ENCODE data around the gene SEC24A. TPM values are rescaled to one million over a fixed set of nuclear protein-coding genes. Genes with fewer than 3 reads are reported as not detected.
"Not testable (repeated sequence)": the region's sequence is repeated elsewhere in the genome, so short reads cannot be mapped to it uniquely, and the experiment has no call there.

Gene SEC24A
- total RNA-seq: 10 to 100 TPM; 19.2 to 45.4 (median 26.8) TPM

GRCh38 chr5:134648425-134649162 lies at the start of gene SEC24A:
TSS of gene SEC24A (plus strand) at chr5:134648785. CDS start at chr5:134649077, 292 bp downstream.
- H3K4me1 ChIP-seq (replicated peaks in 1 of 2): peaks cover 3 to 8% of the 10 kb centered on the region in 2 donors
- ATAC-seq (replicated peaks in 6 of 8): peak; percentile 78 to 96 (median 94)
- peak within 1 kb of the TSS; percentile 96 to 99 for H3K27ac ChIP-seq
- in situ Hi-C loops (cut with MboI; ENCODE audit: low pct_unique_long_range_greater_than_20kb in 2 of 9, low sequenced_read_pairs in 9 of 9, unreplicated experiment in 9 of 9): no loop called here
- H3K4me3 ChIP-seq: peak within 1 kb of the TSS; percentile 72 to 97 (median 94)
- WGBS, 10 experiments: 0% methylated on average over 1 to 22 of the region's 69 CpGs; no CpG with 5 or more reads in 3 of the 10 experiments

DNA sequence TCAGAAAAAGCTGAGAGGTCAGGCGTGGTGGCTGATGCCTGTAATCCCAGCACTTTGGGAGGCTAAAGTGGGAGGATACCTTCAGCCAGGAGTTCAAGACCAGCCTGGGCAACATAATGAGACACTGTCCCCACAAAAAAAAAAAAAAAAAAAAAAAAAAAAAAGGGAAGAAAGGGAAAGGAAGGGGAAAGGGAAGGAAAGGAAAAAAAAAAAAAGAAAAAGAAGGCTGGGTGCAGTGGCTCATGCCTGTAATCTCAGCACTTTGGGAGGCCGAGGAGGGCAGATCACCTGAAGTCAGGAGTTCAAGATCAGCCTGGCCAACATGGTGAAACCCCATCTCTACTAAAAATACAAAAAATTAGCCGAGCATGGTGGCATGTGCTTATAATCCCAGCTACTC lies 48.8 kb upstream of the SEC24A start:
- not testable (repeated sequence) for H3K27ac ChIP-seq; H3K4me3 ChIP-seq; ATAC-seq (replicated peaks in 6 of 8); H3K4me1 ChIP-seq (replicated peaks in 1 of 2)
- WGBS, 10 experiments: 86 to 100% (median 92%) methylated on average over 1 to 3 of the region's 3 CpGs; no CpG with 5 or more reads in 1 of the 10 experiments
- in situ Hi-C loops (cut with MboI; ENCODE audit: low pct_unique_long_range_greater_than_20kb in 2 of 9, low sequenced_read_pairs in 9 of 9, unreplicated experiment in 9 of 9): loop anchor here in 3 of 9 experiments (10.0 to 25.0 kb wide), 4 partner anchors 213 to 413 kb away; partner anchors contain the start of gene SKP1 (in 2 of the 3)

DNA sequence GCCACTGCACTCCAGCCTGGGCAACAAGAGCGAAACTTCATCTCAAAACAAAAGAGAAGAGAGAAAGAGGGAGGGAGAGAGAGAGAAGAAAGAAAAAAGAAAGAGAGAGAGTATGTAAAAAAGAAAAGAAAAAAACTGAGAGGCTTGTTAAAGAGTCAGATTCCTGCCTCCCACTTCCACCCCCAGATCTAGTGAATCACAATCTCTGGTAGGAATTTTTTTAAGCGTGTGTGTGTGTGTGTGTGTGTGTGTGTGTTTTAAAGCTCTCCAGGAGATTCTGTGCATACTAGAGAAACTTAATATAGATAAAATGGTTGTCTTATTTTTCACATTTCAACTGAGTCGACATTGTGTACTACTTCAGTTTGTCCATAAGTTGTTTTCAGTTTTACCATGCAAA lies 48.0 kb upstream of the SEC24A start:
- Histone ChIP-seq H3K4me3 (no peak overlapping the region), H3K4me1 (replicated peaks in 1 of 2) (no peaks in the 10 kb centered on the region), H3K27ac (no peak overlapping the region)
- 31 to 100% (median 72%) methylated on average over 1 to 3 of the region's 3 CpGs for WGBS, 10 experiments
- no peak for ATAC-seq (replicated peaks in 6 of 8)
- in situ Hi-C loops (cut with MboI; ENCODE audit: low pct_unique_long_range_greater_than_20kb in 2 of 9, low sequenced_read_pairs in 9 of 9, unreplicated experiment in 9 of 9): no loop called here

- Histone ChIP-seq H3K4me1 (replicated peaks in 1 of 2) (no peaks in the 10 kb centered on the region), H3K4me3 (no peak overlapping the region), H3K27ac (no peak overlapping the region)
- in situ Hi-C loops (cut with MboI; ENCODE audit: low pct_unique_long_range_greater_than_20kb in 2 of 9, low sequenced_read_pairs in 9 of 9, unreplicated experiment in 9 of 9): no loop called here
- WGBS, 10 experiments: 10 to 100% (median 86%) methylated on average over 1 of the region's 1 CpG; no CpG with 5 or more reads in 3 of the 10 experiments
- ATAC-seq (replicated peaks in 6 of 8): no peak
Observed at GRCh38 chr5:134603059-134603458, 45.5 kb upstream of the SEC24A start.

- no peak overlapping the region for H3K27ac ChIP-seq
- 0 to 100% (median 100%) methylated on average over 1 of the region's 1 CpG; no CpG with 5 or more reads in 1 of the 10 experiments for WGBS, 10 experiments
- in situ Hi-C loops (cut with MboI; ENCODE audit: low pct_unique_long_range_greater_than_20kb in 2 of 9, low sequenced_read_pairs in 9 of 9, unreplicated experiment in 9 of 9): no loop called here
- ATAC-seq (replicated peaks in 6 of 8): peak in 1 of 8 experiments; percentile 23
- no peaks in the 10 kb centered on the region for H3K4me1 ChIP-seq (replicated peaks in 1 of 2)
- no peak overlapping the region for H3K4me3 ChIP-seq
Observed at GRCh38 chr5:134604908-134605307, 43.7 kb upstream of the SEC24A start.

DNA sequence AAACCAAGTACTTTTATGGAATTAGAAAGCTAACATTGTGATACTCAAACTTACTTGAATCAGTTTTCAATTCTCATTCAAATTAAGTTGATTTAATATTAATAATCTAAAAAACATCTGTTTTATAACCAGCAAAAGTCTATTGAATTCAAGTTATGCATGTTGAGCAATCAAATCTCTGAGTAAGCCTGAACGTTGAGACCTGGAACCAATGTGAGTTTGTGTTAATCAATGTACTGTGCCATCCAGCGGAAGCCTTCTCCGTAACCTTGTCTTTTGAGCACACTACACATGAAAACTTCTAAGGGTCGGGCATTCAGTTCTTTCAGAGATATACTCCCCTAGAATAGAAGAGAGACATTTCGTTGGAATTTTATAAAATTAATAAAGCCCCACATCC lies 41.9 kb upstream of the SEC24A start:
- no peak overlapping the region for H3K4me3 ChIP-seq
- ATAC-seq (replicated peaks in 6 of 8): no peak
- H3K4me1 ChIP-seq (replicated peaks in 1 of 2): no peaks in the 10 kb centered on the region
- 17 to 98% (median 82%) methylated on average over 1 to 5 of the region's 5 CpGs; no CpG with 5 or more reads in 1 of the 10 experiments for WGBS, 10 experiments
- in situ Hi-C loops (cut with MboI; ENCODE audit: low pct_unique_long_range_greater_than_20kb in 2 of 9, low sequenced_read_pairs in 9 of 9, unreplicated experiment in 9 of 9): no loop called here
- no peak overlapping the region for H3K27ac ChIP-seq

- H3K27ac ChIP-seq: no peak overlapping the region
- 38 to 100% (median 95%) methylated on average over 1 to 3 of the region's 3 CpGs; no CpG with 5 or more reads in 3 of the 10 experiments for WGBS, 10 experiments
- no peaks in the 10 kb centered on the region for H3K4me1 ChIP-seq (replicated peaks in 1 of 2)
- in situ Hi-C loops (cut with MboI; ENCODE audit: low pct_unique_long_range_greater_than_20kb in 2 of 9, low sequenced_read_pairs in 9 of 9, unreplicated experiment in 9 of 9): no loop called here
- ATAC-seq (replicated peaks in 6 of 8): no peak
- H3K4me3 ChIP-seq: no peak overlapping the region
Observed at GRCh38 chr5:134608555-134608954, 40.0 kb upstream of the SEC24A start.

- in situ Hi-C loops (cut with MboI; ENCODE audit: low pct_unique_long_range_greater_than_20kb in 2 of 9, low sequenced_read_pairs in 9 of 9, unreplicated experiment in 9 of 9): no loop called here
- Histone ChIP-seq H3K4me1 (replicated peaks in 1 of 2) (no peaks in the 10 kb centered on the region), H3K4me3 (no peak overlapping the region), H3K27ac (no peak overlapping the region)
- 71 to 100% (median 89%) methylated on average over 2 to 3 of the region's 3 CpGs; no CpG with 5 or more reads in 2 of the 10 experiments for WGBS, 10 experiments
- ATAC-seq (replicated peaks in 6 of 8): peak in 1 of 8 experiments; percentile 28
Observed at GRCh38 chr5:134609232-134609851, 39.2 kb upstream of the SEC24A start.

GRCh38 chr5:134610725-134611124 lies 37.9 kb upstream of the SEC24A start:
- in situ Hi-C loops (cut with MboI; ENCODE audit: low pct_unique_long_range_greater_than_20kb in 2 of 9, low sequenced_read_pairs in 9 of 9, unreplicated experiment in 9 of 9): no loop called here
- no peak for ATAC-seq (replicated peaks in 6 of 8)
- no peak overlapping the region for H3K4me3 ChIP-seq
- H3K27ac ChIP-seq: no peak overlapping the region
- H3K4me1 ChIP-seq (replicated peaks in 1 of 2): no peaks in the 10 kb centered on the region

- no peak for ATAC-seq (replicated peaks in 6 of 8)
- no peak overlapping the region for H3K27ac ChIP-seq
- H3K4me3 ChIP-seq: no peak overlapping the region
- in situ Hi-C loops (cut with MboI; ENCODE audit: low pct_unique_long_range_greater_than_20kb in 2 of 9, low sequenced_read_pairs in 9 of 9, unreplicated experiment in 9 of 9): no loop called here
- no peaks in the 10 kb centered on the region for H3K4me1 ChIP-seq (replicated peaks in 1 of 2)
- 67 to 100% (median 99%) methylated on average over 1 to 4 of the region's 4 CpGs for WGBS, 10 experiments
Observed at GRCh38 chr5:134611515-134611914, 37.1 kb upstream of the SEC24A start.

DNA sequence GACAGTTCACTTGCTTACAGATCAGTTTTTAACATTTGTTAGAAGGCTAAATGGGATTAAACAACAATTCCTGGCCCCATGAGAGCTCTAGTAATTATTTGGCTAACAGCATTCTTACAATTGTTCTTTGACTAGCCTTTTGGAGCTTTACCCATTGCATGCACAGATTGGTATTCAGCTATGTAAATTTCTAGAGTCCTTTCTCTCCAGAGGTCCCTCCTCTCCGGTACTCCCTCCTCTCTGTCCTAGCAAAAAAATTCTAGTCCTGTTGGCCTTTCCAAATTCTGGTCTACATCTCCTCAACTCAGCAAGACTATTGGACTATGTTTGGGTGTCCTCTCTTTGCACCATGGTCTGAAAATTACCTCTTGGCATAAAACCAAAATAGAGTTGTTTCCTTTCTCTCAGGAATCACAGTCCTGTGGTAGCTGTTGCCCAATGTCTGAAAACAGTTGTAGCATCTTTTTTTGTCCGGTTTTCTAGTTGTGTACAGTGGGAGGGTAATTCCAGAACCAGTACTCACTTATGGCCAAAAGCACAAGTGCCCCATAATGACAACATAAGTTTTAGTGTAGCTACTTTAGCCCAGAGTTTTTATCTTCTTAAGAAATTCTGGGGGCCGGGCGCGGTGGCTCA lies 34.0 kb upstream of the SEC24A start:
- WGBS, 10 experiments: 50 to 86% (median 83%) methylated on average over 1 to 5 of the region's 5 CpGs; no CpG with 5 or more reads in 4 of the 10 experiments
- Histone ChIP-seq H3K4me1 (replicated peaks in 1 of 2) (no peaks in the 10 kb centered on the region), H3K27ac (no peak overlapping the region), H3K4me3 (no peak overlapping the region)
- ATAC-seq (replicated peaks in 6 of 8): peak in 2 of 8 experiments; percentile 48 to 74
- in situ Hi-C loops (cut with MboI; ENCODE audit: low pct_unique_long_range_greater_than_20kb in 2 of 9, low sequenced_read_pairs in 9 of 9, unreplicated experiment in 9 of 9): no loop called here

- in situ Hi-C loops (cut with MboI; ENCODE audit: low pct_unique_long_range_greater_than_20kb in 2 of 9, low sequenced_read_pairs in 9 of 9, unreplicated experiment in 9 of 9): no loop called here
- no peak for ATAC-seq (replicated peaks in 6 of 8)
- Histone ChIP-seq H3K4me1 (replicated peaks in 1 of 2) (no peaks in the 10 kb centered on the region), H3K27ac (no peak overlapping the region), H3K4me3 (no peak overlapping the region)
- WGBS, 10 experiments: 67 to 100% (median 92%) methylated on average over 1 to 2 of the region's 2 CpGs; no CpG with 5 or more reads in 7 of the 10 experiments
Observed at GRCh38 chr5:134620634-134621033, 28.0 kb upstream of the SEC24A start.

GRCh38 chr5:134625559-134625958 lies 23.0 kb upstream of the SEC24A start:
- no peaks in the 10 kb centered on the region for H3K4me1 ChIP-seq (replicated peaks in 1 of 2)
- ATAC-seq (replicated peaks in 6 of 8): no peak
- WGBS, 10 experiments: 60 to 100% (median 100%) methylated on average over 1 of the region's 1 CpG; no CpG with 5 or more reads in 3 of the 10 experiments
- H3K4me3 ChIP-seq: no peak overlapping the region
- in situ Hi-C loops (cut with MboI; ENCODE audit: low pct_unique_long_range_greater_than_20kb in 2 of 9, low sequenced_read_pairs in 9 of 9, unreplicated experiment in 9 of 9): no loop called here
- no peak overlapping the region for H3K27ac ChIP-seq

Measured in motor neuron (in vitro differentiated cells).